Activated CD8-positive, alpha-beta memory T cell treated with anti-CD3 and anti-CD28 coated beads, Interleukin-2, amount 50 U/mL, for 4 hours (primary cell): ENCODE measurements around the gene DMXL2.
"Not testable (repeated sequence)": the region's sequence is repeated elsewhere in the genome, so short reads cannot be mapped to it uniquely, and the experiment has no call there.

Experiments used
- DNase-seq: peaks from one replicate; pipeline ENCODE4 v3.0.0-alpha.2; 2020

Gene DMXL2

GRCh38 chr15:51621155-51621765 lies 1.3 kb downstream of the DMXL2 start:
- no peak for DNase-seq

- no peak for DNase-seq
These were observed 1.9 kb downstream of the DMXL2 start for GRCh38 chr15:51620641-51621040.

GRCh38 chr15:51620122-51620521 lies 2.4 kb downstream of the DMXL2 start:
- no peak for DNase-seq

- DNase-seq = no peak
These were observed 3.1 kb downstream of the DMXL2 start for GRCh38 chr15:51619331-51620035.

- DNase-seq = no peak
These were observed 4.7 kb downstream of the DMXL2 start for GRCh38 chr15:51617886-51618285.

GRCh38 chr15:51613951-51614350 lies 8.6 kb downstream of the DMXL2 start:
- no peak for DNase-seq

GRCh38 chr15:51612669-51613068 lies 9.9 kb downstream of the DMXL2 start:
- not testable (repeated sequence) for DNase-seq

- DNase-seq = not testable (repeated sequence)
These were observed 19.1 kb downstream of the DMXL2 start for GRCh38 chr15:51603462-51603948.

- no peak for DNase-seq
These were observed 19.6 kb downstream of the DMXL2 start for GRCh38 chr15:51603002-51603401.

GRCh38 chr15:51602484-51602883 lies 20.1 kb downstream of the DMXL2 start:
- DNase-seq = no peak

- DNase-seq = no peak
These were observed 20.8 kb downstream of the DMXL2 start for GRCh38 chr15:51601801-51602200.

GRCh38 chr15:51600114-51600513 lies 22.5 kb downstream of the DMXL2 start:
- DNase-seq = no peak

GRCh38 chr15:51589881-51590568 lies 32.5 kb downstream of the DMXL2 start:
- no peak for DNase-seq

- DNase-seq = no peak
These were observed 33.6 kb downstream of the DMXL2 start for GRCh38 chr15:51588966-51589365.

- no peak for DNase-seq
These were observed 36.6 kb downstream of the DMXL2 start for GRCh38 chr15:51585986-51586385.

GRCh38 chr15:51580982-51581381 lies 41.6 kb downstream of the DMXL2 start:
- no peak for DNase-seq

- no peak for DNase-seq
These were observed 42.2 kb downstream of the DMXL2 start for GRCh38 chr15:51580385-51580784.

- no peak for DNase-seq
These were observed 43.6 kb downstream of the DMXL2 start for GRCh38 chr15:51579012-51579411.

GRCh38 chr15:51577636-51578304 lies 44.8 kb downstream of the DMXL2 start:
- DNase-seq = no peak

- no peak for DNase-seq
These were observed 45.6 kb downstream of the DMXL2 start for GRCh38 chr15:51576911-51577500.

- no peak for DNase-seq
These were observed 46.2 kb downstream of the DMXL2 start for GRCh38 chr15:51576286-51576850.

- no peak for DNase-seq
These were observed 46.8 kb downstream of the DMXL2 start for GRCh38 chr15:51575775-51576174.

- DNase-seq = not testable (repeated sequence)
These were observed 49.2 kb downstream of the DMXL2 start for GRCh38 chr15:51573352-51573751.
